DMS79 treated with DMSO at 0.1 percent for 48 hours (cell line): ENCODE data around the gene CALML3.
"Not testable (repeated sequence)": the region's sequence is repeated elsewhere in the genome, so short reads cannot be mapped to it uniquely, and the experiment has no call there.

Experiments
- DNase-seq: peaks from one replicate; lab custom pipeline; 2025; lab: John Stamatoyannopoulos, UW

The CALML3 gene

DNA sequence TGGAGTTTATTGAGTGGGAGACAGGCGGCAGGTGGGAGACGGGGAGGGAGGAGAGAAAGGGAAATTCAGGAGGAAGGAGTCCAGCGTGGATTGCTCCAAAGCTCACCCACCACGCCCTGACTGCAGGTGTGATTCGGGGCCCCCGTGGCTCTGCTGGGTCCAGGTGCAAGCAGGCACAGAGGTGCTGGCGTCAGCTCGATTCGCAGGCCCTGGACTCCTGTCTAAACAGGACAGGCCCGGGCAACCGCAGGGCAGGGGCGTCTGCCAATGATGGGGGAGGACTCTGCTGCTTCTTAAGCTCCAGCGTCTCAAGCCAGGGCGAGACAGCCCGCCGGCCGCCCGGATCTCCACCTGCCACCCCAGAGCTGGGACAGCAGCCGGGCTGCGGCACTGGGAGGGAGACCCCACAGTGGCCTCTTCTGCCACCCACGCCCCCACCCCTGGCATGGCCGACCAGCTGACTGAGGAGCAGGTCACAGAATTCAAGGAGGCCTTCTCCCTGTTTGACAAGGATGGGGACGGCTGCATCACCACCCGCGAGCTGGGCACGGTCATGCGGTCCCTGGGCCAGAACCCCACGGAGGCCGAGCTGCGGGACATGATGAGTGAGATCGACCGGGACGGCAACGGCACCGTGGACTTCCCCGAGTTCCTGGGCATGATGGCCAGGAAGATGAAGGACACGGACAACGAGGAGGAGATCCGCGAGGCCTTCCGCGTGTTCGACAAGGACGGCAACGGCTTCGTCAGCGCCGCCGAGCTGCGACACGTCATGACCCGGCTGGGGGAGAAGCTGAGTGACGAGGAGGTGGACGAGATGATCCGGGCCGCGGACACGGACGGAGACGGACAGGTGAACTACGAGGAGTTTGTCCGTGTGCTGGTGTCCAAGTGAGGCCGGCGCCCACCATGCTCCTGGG is at the start of gene CALML3:
TSS of gene CALML3 (plus strand) at position 321 of the 920 bp plus-strand sequence. CDS start at position 446, 125 bp downstream.
- DNase-seq: peak; percentile 81

DNA sequence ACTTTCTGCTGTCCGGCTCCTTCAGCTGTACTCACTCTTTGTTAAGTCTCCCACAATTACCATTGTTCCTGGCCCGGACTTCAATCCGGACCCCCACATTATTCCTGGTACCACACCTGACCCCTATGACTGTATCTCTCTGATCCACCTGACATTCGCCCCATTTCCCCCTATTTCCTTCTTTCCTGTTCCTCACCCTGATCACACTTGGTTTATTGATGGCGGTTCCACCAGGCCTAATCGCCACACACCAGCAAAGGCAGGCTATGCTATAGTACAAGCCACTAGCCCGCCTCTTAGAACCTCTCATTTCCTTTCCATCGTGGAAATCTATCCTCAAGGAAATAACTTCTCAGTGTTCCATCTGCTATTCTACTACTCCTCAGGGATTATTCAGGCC is 49.7 kb upstream of the CALML3 start:
- DNase-seq: not testable (repeated sequence)

DNA sequence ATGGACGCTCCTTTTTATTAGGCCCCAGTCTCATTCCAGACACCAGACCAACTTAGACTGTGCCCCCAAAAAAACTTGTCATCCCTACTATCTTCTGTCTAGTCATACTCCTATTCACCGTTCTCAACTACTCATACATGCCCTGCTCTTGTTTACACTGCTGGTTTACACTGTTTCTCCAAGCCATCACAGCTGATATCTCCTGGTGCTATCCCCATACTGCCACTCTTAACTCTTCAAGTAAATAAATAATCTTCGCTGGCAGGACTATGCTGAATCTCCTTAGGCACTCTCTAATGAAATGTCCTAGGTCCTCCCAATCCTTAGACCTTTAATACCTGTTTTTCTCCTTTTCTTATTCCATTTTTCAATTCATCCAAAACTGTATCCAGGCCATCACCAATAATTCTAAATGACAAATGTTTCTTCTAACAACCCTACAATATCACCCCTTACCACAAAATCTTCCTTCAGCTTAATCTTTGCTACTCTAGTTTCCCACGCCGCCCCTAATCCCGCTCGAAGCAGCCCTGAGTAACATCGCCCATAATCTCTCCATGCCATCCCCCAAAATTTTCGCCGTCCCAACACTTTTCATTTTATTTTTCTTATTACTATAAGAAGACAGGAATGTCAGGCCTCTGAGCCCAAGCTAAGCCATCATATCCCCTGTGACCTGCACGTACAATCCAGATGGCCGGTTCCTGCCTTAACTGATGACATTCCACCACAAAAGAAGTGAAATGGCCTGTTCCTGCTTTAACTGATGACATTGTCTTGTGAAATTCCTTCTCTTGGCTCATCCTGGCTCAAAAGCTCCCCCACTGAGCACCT is 48.6 kb upstream of the CALML3 start:
- DNase-seq: not testable (repeated sequence)

DNA sequence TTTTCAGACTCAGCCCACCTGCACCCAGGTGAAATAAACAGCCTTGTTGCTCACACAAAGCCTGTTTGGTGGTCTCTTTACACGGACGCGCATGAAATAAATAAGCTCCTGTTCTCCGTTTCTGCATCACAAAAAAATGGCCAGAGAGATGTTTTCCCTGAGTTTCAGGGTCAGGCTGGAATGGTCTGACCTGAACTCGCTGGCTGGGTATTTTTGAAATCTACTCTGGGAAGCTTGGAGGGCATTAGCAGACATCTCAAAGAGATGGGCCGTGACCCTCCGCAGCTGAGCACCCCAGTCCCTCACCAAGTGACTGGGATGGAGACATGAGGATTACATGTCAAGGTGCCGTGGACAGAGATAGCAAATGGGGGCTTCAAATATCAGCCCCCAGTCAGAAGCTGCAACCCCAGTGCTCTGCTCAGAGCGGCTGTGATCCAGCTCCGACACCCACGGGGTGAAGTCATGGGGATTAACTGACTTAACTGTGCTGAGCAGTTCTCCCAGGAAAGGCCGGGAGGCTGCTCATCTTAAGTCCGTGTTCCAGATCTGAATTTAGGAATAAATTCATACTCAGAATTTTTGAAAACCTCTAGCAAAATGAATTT is 47.7 kb upstream of the CALML3 start:
- no peak for DNase-seq

DNA sequence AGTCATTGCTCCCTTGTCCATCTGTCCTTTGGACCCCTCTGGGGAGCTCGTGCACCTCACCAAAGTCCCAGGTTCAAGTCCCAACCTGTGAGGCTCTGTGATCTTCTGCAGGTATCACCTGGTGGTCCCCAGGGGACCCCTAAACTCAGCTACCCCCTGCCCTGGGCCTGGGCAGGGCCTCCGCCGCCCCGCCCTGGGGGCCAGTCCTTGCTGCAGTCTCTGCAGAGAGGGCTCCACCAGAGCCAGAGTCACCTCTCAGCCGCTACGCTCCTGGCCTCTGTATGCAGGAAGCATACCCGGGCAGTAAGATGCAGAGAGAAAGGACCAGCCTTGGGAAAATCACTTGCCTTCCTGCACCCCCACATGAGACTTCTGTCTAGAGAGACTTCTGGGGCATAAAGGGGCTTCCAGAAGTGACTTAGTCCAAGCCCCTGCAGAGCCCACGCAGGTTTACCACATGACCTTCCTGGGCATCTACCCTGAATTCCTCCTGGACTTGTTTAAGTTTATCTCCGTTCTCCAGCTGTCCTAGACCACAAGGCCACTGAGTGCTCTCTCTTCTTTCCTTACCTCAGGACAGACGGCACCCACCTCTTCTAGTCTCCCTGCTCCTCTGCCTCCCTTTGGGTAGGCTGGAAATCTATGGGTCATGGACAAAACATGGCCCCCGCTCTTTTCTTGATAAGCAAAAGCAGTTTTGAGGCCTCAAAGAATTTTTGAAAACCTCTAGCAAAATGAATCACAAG is 46.6 kb upstream of the CALML3 start:
- DNase-seq: no peak

DNA sequence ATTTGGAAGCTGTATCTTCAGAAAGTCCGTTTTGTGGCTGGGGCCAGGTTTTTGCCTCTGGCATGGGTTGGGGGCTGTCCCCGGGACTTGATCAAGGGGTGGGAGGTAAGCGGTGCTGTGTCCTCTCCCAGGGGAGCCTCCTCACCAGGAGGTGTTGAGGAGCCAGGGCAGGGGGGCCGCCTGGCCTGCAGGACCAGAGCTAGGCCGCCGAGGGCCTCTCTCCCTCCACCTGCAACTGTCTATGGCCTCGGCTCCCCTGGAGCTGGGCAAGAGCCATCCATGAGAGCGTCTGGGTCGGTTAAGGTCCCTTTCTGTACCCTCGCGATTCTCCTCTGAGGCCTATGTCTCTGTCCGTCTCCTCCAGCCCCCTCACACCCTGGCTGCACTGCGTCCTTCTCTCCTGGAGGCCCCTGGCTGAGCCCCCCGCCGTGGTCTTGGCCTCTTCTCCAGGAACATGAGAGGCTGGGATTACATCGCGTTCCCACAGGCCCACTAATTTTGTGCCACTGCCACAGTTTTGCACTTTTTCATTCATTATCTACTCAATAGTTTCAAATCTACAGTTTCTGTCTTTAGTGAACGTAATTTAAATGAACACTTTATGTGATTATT is 46.0 kb upstream of the CALML3 start:
- DNase-seq: no peak

DNA sequence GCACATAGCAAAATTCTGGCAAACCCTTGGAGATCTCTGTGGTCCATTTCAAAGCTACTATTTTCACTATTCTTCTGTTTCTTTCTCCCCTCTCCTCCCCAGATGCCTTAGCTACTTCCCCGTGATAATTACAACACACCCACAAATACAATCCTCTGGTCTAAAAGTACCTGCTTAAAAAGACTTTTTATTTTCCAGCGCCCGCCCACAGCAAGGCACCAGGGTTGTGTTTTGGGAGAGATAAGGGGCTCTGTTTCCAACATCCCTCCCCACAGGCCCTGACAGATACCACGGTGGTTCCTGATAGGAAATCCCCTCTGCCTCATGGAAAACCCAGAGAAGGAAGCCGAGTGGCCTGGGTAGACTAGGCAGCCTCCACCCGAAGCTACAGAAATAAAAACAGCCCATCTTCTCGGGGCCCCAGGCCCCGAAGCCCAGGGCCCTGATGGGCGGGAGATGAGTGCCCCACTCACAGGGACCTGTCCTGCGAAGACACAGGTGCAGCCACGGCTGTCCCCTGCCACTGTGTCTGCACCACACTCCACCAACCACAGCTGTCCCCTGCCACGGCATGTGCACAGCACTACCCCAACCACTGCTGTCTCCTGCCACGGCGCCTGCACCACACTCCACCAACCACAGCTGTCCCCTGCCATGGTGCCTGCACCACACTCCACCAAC is 45.1 kb upstream of the CALML3 start:
- no peak for DNase-seq

DNA sequence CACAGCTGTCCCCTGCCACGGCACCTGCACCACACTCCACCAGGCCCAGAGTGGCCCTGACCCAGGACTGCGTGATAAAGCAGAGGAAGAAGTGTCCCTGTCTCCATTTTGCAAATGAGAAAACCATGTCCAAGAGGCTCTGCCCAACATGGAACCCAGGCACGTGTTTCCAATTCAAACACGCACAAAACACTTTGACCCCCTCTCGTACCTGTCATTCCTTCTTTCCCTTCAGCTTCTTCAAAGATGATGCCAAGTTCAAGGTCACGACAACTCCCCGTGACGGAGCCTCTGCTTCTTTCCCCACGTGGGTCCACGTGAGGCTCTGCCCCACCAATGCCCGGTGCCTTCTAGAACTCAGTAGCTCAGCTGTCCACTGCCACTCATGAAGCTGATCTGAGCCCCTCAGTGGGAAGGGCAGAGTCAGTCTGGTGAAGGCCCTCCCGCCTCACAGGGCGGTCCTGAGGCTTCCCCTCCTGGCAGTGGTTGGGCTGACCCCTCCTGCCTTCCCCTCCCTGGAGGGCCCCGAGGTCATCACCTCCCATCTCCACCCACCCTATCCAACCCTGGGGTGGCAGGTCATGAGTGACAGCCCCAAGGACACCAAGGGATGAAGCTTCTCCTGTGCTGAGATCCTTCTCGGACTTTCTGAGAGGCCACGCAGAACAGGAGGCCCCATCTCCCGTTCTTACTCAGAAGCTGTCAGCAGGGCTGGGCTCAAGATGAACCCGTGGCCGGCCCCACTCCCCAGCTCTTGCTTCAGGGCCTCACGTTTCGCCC is 44.4 kb upstream of the CALML3 start:
- DNase-seq: no peak

DNA sequence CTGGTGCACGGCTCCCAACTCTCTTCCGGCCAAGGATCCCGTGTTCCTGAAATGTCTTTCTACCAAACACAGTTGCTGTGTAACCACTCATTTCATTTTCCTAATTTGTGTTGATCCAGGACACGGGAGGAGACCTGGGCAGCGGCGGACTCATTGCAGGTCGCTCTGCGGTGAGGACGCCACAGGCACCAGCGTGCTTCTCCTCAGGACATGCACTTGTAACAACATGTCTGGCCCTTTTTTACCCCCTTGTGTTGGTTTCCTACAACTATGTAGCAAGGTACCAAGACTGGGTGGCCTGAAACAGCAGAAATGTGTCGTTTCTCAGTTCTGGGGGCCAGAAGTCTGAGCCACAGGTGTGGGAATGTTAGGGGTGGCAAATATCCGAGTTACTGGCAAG is 43.6 kb upstream of the CALML3 start:
- DNase-seq: no peak

DNA sequence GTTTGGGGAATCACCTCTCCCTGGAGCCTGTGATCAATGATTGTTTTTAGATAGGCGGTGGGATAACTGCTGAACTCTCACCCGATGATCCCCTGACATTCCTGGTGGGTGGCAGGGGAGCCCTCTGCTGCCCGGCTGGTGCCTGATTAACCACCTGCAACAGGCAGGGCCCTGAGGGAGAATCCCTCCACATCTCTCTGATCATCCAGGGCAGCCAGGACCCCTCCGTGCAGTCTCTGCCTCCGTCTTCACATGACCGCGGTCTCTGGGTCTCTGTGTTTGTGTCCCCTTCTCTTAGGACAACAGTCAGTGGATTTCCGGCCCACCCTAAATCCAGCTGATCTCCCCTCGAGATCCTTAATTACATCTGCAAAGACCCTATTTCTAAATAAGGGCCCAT is 42.7 kb upstream of the CALML3 start:
- DNase-seq: no peak

DNA sequence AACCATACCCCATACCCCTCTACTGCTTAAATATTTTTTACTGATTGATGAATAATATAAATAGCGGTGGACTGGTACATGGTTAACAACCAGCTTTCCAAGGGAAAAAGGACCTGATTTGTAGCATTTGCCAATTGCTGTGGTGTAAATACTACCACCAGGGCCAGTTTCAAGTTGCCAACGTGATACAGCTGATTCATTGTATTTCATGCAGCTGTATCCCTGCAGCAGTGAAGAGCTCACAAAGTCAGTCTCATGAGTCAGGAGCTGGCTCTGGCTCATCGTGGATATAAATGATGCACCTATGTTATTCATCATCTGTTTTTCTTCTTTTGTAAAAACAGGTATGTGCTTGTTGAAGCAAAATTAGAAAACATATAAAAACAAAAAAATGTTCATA is 40.6 kb upstream of the CALML3 start:
- no peak for DNase-seq

DNA sequence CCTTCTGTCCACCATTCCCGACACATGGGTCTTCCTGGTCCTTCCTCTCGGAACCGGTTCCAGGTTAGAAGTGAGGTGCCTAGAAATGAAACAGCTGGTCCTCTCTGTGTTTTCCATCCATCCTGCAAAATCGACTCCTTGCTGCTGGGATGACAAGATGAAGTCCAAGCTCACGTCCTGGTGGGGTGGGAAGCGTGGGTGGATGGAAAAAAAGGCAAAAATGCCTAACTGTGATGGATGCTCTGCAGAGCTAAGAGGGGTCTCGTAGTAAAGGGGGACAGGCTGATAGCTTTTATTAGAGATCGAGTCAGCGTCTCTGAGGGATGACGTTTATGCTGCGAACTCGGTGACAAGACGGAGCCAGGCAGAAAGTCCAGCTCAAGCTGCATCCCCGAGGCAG is 39.5 kb upstream of the CALML3 start:
- DNase-seq: no peak

DNA sequence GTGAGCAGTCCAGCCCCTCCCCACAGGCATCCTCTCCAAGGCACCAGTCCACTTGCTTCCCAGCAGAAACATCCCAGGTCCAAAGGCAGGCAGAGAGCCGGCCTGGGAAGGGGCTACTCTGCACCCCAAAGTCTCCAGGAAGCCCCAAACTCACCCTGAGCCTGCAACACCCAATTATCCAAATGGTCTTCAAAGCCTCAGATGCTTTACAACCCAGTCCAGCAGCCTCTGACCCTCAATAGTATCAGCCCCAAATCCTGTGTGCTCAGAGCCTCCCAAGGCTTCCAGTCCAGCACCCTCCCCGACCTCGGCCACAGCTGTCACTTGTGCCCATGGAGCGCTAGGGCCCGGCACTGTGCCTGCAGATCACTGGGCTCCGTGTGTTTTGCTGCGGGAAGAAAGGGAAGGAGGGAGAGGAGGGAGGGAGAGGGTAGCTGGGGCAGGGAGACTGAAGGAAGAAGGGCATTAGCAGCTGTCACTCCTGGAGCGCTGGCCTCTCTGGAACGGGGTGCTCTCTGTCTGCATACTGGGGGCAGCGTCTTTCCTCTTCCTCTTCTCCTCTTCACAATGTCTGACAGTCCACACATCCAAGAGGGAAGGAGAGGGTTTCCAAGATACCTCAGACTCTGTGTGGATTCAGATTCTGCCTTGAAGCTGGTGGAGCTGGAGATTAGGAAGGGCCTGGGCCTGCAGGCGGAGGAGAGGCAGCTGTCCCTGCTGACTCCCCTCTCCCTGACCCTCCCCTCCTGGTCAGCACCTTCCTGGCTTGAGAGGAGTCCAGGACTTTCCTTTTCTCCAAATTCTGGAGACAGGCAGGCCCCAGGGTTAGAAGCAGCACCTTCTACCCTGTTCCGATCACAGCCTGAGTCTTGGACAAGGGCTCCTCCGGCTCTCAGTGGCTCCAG is 38.6 kb upstream of the CALML3 start:
- no peak for DNase-seq

DNA sequence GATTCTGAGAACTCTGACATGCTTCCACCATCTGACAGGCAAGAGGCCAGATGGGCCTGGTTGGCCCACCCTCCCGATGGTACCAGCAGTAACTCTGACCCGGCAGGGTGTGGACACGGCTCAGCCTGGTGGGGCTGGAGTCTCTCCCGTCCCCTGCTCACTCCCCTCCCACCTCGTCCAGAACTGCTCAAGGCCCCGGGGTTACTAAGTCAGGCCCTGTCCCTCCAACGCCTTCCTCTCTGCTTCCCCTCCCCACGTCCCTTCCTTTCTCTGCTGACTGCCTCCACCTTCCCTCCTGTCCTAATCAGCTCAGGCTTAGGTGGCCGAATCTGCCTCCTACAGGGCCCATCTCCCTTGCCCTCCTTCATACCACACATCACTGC is 37.9 kb upstream of the CALML3 start:
- no peak for DNase-seq

DNA sequence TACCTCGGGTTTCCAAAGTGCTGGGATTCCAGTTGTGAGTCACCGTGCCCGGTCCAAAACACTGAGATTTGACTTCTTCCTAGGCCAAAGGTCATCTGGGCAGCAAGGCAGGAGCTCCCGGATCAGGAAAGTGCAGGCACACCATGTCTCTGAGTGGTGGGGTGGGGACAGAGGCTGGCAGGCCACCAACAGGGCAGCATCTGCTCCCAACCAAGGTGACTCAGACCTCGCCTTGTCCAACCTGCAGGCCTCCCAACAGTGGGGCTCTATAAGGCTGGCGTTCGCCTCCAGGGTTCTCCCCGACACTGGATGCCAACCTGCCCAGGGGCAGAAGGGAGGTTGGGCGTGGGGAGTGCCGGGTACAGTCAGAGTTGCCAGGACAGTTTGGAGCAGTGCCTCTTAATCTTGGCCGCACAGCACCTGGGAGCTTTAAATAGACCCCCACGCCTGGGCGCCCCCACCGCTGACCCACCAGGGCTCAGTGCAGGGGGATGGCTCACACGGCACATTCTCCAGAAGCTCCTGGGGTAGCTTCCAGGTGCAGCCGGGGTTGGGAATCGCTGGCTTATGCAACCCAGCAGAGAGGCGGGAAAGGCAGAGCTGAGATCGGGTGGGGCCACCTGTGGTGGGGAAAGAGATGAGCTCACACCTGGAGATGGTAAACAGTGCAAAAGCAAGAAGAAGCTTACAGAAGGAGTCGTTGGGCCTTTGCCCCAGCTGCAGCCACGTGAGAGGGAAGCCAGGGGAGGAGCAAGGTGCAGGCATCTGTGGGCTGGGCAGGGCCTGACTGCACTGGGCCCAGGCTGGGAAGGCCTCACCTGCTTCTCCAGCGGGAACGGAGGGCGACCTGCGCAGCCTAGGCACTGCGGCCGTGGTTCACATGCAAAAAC is 36.2 kb upstream of the CALML3 start:
- DNase-seq: no peak

DNA sequence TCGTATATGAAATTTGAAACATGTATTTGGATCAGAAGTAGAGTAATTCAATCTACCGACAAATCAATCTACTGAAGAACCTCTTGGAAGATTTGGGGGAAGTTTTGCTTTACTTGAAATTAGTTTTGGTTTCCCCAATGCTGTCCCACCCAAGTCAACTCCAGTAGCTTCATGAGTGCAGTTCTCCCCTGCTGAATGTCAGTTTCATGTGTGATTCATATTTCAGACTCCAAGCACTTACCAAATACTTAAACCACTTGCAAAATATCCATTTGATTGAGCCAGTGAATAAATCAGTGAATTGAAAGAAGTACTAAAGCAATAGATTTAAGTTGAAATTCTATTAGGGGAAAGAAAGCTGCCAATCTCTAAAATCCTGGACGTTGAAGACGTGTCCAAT is 34.7 kb upstream of the CALML3 start:
- DNase-seq: no peak

DNA sequence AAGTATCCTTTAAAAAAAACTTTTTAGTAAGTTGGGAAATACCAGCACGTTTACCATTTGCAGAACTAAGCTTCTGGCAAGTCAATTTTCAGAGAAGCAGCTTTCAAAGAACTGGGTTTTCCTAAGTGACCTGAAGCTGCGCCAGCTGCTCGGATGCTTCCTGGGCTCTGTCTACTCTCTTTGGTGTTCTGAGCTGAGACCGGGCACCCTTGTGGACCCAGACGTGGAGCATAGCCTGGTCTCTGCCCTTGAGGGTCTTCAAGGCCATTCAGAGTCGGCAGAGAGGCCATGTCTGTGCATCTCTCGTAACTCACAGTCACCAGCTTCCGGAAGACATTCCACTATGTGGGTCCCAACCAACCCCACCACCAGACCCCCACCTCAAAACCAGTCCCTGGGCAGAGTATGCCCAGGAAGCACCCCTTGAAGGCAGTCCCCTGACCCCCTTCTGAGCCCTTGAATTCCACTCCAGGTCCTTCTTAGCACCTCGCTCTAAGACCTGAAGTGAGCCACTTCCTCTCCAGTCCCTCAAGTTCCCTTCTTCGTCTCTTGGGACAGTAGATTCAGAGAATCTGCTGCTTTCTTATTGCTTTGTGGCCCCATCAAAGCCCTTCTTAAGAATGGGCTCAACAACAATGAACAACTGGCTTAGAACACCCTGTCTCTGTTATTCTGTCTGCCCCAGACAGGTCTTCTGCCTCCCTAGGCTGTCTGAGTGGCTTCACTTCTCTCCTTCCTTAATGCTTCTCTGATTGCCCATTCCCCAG is 33.9 kb upstream of the CALML3 start:
- DNase-seq: no peak
